ENCODE measurements around the gene RANBP1. TPM values are rescaled to one million over a fixed set of nuclear protein-coding genes. Genes with fewer than 3 reads are reported as not detected.
A peak's percentile ranks its signal among the peaks of the same experiment; 100 is the strongest.

RANBP1 gene
- total and polyA plus RNA-seq, 9 of the 15 experiments (the other 6 are each of a cell fraction or from before 2014, with no cell fraction given), result 162 to 2,891 (median 1,289) TPM

DNA sequence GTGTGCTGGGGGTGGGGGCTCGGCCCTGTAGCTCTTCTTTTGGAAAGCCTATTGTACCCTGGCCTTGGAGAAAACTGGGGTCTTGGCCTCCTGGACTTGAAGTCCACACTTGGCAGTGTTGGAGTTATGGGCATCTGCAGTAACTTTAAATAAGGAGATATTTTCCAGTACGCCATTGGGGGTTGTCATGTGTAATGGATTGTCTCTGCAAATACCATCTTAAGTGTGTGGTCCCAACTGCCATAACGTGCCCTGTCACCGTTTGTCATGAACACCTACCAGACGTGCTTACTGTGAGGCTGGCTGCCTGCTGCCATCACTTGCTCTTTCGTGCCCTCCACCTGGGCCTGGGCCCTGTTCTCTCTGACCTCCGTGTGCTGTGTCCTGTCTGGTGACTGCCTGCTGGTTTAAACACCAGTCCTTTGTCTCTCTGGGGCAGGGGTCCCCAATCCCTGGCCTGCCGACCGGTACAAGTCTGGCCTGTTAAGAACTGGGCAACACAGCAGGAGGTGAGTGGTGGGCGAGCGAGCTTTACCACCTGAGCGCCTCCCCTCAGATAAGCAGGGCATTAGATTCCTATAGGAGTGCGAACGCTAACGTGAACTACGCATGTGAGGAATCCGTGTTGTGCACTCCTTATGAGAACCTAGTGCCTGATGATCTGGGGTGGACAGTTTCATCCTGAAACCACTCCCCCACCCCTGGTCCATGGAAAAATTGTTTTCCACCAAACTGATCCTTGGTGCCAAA is 12.1 kb downstream of the RANBP1 start (continued):
- TF ChIP-seq MAFG (tag; conservative IDR thresholded peaks at IDR 0.05) (no peak), IRF1 (CRISPR knock-in tag; IDR thresholded peaks at IDR 0.05; ENCODE audit: borderline replicate concordance) (no peak), ZFPM2 (CRISPR knock-in tag; IDR thresholded peaks at IDR 0.05) (0 out of 2 replicates have a peak, but pooled peaks have one; percentile 85), ATF7 (IDR thresholded peaks at IDR 0.05) (no peak), ZFP30 (CRISPR knock-in tag; IDR thresholded peaks at IDR 0.05; ENCODE audit: borderline replicate concordance) (peak; percentile 33; the same call in 1 of the 2 replicates), NCOA4 (IDR thresholded peaks at IDR 0.05; ENCODE audit: partially characterized antibody) (no peak), CHD2 (IDR thresholded peaks at IDR 0.05; ENCODE audit: low read depth, low read length) (peak; percentile 32), ZNF165 (CRISPR knock-in tag; IDR thresholded peaks at IDR 0.05; ENCODE audit: borderline replicate concordance) (no peak), ZNF407 (IDR thresholded peaks at IDR 0.05; ENCODE audit: low read depth) (0 out of 2 replicates have a peak, but pooled peaks have one; percentile 21)
- TF ChIP-seq, protein P1, sequence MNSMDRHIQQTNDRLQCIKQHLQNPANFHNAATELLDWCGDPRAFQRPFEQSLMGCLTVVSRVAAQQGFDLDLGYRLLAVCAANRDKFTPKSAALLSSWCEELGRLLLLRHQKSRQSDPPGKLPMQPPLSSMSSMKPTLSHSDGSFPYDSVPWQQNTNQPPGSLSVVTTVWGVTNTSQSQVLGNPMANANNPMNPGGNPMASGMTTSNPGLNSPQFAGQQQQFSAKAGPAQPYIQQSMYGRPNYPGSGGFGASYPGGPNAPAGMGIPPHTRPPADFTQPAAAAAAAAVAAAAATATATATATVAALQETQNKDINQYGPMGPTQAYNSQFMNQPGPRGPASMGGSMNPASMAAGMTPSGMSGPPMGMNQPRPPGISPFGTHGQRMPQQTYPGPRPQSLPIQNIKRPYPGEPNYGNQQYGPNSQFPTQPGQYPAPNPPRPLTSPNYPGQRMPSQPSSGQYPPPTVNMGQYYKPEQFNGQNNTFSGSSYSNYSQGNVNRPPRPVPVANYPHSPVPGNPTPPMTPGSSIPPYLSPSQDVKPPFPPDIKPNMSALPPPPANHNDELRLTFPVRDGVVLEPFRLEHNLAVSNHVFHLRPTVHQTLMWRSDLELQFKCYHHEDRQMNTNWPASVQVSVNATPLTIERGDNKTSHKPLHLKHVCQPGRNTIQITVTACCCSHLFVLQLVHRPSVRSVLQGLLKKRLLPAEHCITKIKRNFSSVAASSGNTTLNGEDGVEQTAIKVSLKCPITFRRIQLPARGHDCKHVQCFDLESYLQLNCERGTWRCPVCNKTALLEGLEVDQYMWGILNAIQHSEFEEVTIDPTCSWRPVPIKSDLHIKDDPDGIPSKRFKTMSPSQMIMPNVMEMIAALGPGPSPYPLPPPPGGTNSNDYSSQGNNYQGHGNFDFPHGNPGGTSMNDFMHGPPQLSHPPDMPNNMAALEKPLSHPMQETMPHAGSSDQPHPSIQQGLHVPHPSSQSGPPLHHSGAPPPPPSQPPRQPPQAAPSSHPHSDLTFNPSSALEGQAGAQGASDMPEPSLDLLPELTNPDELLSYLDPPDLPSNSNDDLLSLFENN (IDR thresholded peaks at IDR 0.05; ENCODE audit: low read depth in 2 of 2, low read length in 2 of 2), result peak in 1 of 2 experiments; percentile 50; a peak in 1 of 4 replicates
- TF ChIP-seq, protein P2, sequence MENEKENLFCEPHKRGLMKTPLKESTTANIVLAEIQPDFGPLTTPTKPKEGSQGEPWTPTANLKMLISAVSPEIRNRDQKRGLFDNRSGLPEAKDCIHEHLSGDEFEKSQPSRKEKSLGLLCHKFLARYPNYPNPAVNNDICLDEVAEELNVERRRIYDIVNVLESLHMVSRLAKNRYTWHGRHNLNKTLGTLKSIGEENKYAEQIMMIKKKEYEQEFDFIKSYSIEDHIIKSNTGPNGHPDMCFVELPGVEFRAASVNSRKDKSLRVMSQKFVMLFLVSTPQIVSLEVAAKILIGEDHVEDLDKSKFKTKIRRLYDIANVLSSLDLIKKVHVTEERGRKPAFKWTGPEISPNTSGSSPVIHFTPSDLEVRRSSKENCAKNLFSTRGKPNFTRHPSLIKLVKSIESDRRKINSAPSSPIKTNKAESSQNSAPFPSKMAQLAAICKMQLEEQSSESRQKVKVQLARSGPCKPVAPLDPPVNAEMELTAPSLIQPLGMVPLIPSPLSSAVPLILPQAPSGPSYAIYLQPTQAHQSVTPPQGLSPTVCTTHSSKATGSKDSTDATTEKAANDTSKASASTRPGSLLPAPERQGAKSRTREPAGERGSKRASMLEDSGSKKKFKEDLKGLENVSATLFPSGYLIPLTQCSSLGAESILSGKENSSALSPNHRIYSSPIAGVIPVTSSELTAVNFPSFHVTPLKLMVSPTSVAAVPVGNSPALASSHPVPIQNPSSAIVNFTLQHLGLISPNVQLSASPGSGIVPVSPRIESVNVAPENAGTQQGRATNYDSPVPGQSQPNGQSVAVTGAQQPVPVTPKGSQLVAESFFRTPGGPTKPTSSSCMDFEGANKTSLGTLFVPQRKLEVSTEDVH (IDR thresholded peaks at IDR 0.05; ENCODE audit: low read depth, partially characterized antibody), result no peak

Data from K562 (cell line).